T-helper 1 cell treated with Interleukin-12 subunit alpha and Interleukin-12 subunit beta and Interleukin-4 antibody, amounts not matched to agents 30 μg/mL and 1 μg/mL, for 36 hours (primary cell): ENCODE measurements around the gene COMMD10.

Source experiments
- H3K27ac Mint-ChIP-seq: one replicate; pipeline ENCODE4 v1.8.0; 2021; ENCODE audit warnings: mild to moderate bottlenecking, mixed read lengths
- H3K27me3 Mint-ChIP-seq: one replicate; pipeline ENCODE4 v1.8.0; 2021; ENCODE audit warnings: low read depth, mixed read lengths
- H3K36me3 Mint-ChIP-seq: one replicate; pipeline ENCODE4 v1.8.0; 2021; ENCODE audit warnings: low read depth, mixed read lengths
- H3K4me1 Mint-ChIP-seq: one replicate; pipeline ENCODE4 v1.8.0; 2021; ENCODE audit warnings: low read depth, mixed read lengths
- H3K4me3 Mint-ChIP-seq: one replicate; pipeline ENCODE4 v1.8.0; 2021; ENCODE audit warnings: mild to moderate bottlenecking, moderate library complexity, mixed read lengths
- H3K9me3 Mint-ChIP-seq: one replicate; pipeline ENCODE4 v1.8.0; 2021; ENCODE audit warnings: mixed read lengths

The COMMD10 gene

DNA sequence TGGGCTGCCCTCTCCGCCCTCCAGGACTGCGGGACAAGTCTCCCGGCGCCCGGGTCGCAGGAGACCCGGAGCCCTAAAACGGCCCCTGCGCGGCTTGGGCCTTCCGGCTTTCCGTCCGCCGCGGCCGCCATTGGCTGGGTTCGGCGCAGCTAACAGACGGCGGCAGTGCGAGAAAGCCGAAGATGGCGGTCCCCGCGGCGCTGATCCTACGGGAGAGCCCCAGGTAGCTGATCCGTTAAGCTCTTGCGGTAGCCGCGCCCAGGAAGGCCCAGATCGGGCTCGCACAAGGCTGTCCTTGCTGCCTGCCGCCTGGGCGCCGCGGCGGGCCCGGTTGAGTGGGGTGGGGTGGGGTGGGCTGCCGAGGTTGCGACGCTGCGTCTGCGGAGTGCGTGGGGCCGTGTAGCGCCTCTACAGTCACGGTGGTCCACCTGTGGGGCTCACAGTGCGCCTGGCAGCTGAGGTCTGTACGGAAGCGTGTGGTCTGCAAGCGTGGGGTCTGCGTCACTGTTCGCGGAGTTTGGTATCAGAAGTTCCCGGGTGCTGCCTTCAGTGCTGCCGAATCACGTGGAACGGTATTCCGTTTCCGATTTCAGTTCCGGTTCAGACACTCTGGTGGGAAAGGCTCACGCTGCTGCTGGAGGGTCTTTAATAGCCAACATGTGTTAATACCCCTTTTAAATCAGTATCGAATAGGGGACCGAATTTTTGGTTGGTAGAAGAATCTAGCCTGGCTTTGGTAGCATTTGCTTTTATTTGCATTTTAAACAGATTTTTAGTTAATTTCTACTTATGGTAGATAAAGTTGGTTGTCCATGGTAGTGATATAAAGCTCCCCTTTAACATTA lies at the start of gene COMMD10:
Gene COMMD10, plus strand, starts transcription at position 155 of the 845 bp plus-strand sequence.
- Mint-ChIP-seq H3K27ac (peak within 1 kb of the TSS; percentile 84), H3K4me1 (peaks cover 21% of the 10 kb centered on the region), H3K36me3 (peaks cover 22% of the 10 kb centered on the region), H3K4me3 (peak within 1 kb of the TSS; percentile 84), H3K9me3 (no peaks in the 10 kb centered on the region), H3K27me3 (peaks cover 6% of the 10 kb centered on the region)

DNA sequence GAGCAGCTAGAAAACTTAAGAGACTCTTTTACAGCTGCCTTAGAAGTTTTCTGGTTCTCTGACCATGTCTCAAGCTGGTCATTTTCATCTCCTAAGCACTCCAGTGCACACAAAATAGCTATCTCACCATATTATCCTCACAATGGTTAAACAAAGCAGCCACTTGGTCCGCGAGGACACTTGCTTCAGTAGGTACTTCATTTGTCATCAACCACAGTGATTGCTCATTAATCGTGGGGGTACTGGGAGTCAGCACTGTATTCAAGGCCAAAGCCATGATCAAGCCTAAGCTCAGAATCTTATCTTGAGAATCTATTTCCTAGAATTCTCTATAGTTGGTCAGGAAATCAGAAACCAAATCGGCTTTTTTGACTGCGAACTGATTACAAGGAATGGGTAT lies 49.7 kb upstream of the COMMD10 start:
- Mint-ChIP-seq H3K36me3 (no peaks in the 10 kb centered on the region), H3K4me3 (no peak overlapping the region), H3K27ac (no peak overlapping the region), H3K4me1 (no peaks in the 10 kb centered on the region), H3K9me3 (no peaks in the 10 kb centered on the region), H3K27me3 (peaks cover 21% of the 10 kb centered on the region)

DNA sequence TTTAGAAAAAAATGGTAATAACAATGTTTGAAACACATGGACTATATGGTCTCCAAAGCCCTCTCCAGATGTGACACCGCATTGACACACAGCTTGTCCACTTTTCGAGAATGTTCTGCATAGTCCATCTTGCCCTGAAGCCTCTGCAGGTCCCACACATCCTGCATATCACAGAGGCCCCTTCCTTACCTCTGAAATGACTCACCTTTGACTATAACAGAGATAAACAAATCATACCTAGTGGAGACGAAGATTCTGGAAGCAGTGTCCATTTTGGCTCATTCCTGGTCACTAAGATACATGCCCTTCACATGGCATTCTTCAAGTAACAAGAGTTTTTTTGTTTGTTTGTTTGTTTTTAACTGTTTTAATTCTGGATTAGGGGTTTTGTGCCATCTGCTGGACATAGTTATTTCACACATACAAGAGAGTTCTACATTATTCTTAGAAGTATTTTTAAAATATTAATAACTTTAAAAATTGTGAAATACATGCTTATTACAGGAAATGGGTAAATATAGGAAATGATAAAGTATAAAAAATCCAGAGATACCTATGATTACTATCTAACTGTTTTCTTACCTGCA lies 47.5 kb upstream of the COMMD10 start:
- no peaks in the 10 kb centered on the region for H3K4me1 Mint-ChIP-seq
- no peaks in the 10 kb centered on the region for H3K36me3 Mint-ChIP-seq
- peaks cover 25% of the 10 kb centered on the region for H3K27me3 Mint-ChIP-seq

DNA sequence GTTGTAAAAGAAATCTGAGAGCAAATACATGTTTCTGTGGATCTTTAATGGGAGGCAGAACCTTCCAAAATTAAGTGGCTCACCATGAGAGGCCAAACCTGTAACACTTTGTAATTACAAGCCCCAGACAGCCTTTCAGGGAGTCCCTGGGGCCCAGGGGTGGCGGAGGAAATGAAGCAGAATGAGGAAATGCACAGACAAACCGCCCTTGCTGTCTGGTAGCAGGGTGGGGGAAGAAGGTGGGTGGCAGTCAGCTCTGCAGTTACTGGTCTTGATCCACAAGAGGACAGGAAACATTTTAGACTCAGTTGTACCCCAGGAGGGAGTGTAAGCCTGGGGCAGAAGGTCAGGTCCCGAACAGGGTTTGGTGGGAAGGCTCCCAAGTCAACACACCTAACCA lies 46.0 kb upstream of the COMMD10 start:
- H3K9me3 Mint-ChIP-seq, result no peaks in the 10 kb centered on the region
- H3K4me1 Mint-ChIP-seq, result no peaks in the 10 kb centered on the region
- H3K4me3 Mint-ChIP-seq, result no peak overlapping the region
- no peaks in the 10 kb centered on the region for H3K36me3 Mint-ChIP-seq
- peaks cover 29% of the 10 kb centered on the region for H3K27me3 Mint-ChIP-seq
- no peak overlapping the region for H3K27ac Mint-ChIP-seq

More for the DNA sequence above, 47.5 kb upstream of the COMMD10 start:
- Mint-ChIP-seq H3K4me3 (no peak overlapping the region), H3K9me3 (no peaks in the 10 kb centered on the region), H3K27ac (no peak overlapping the region)

DNA sequence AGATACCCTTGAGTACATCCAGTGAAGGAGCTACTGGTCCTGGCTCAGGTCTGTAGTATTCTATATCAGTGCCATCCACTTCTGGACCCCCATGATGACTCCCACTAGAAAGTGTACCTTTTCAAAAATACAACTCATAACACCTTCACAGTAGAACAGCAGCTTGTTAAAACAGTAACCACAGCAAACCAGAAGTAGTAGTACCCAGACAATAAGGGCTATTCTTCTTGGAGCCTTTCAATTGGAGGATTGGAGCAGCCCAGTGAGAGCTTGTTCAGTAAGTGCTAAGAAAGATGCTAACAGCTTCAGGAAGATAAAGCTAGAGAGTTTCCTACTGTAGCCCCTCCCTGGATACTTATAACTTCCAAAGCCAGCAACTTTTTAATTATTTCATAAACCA lies 42.5 kb upstream of the COMMD10 start:
- H3K36me3 Mint-ChIP-seq, result no peaks in the 10 kb centered on the region
- H3K27me3 Mint-ChIP-seq, result peaks cover 25% of the 10 kb centered on the region
- no peaks in the 10 kb centered on the region for H3K4me1 Mint-ChIP-seq
- no peaks in the 10 kb centered on the region for H3K9me3 Mint-ChIP-seq
- H3K27ac Mint-ChIP-seq, result no peak overlapping the region
- no peak overlapping the region for H3K4me3 Mint-ChIP-seq

DNA sequence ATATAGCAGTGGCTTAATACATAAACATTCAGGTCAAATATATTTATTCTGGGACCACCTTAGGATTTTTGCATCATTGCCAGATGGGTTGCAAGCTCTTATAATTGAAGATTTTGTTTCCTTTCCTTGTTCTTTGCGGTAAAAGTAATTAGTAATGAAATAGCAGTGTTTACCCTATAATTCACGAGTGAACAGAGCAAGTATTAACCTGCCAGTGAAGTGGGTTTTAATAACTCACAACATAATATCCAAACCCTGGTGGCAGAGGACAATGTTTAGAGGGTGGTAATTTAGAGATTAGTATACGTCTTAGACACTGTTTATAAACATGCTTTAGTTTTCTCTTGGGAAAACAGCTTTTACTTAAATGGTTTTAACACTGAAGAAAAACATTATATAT lies 40.8 kb upstream of the COMMD10 start:
- Mint-ChIP-seq H3K4me3 (no peak overlapping the region), H3K36me3 (no peaks in the 10 kb centered on the region), H3K27ac (no peak overlapping the region), H3K4me1 (no peaks in the 10 kb centered on the region), H3K27me3 (peaks cover 24% of the 10 kb centered on the region), H3K9me3 (no peaks in the 10 kb centered on the region)

DNA sequence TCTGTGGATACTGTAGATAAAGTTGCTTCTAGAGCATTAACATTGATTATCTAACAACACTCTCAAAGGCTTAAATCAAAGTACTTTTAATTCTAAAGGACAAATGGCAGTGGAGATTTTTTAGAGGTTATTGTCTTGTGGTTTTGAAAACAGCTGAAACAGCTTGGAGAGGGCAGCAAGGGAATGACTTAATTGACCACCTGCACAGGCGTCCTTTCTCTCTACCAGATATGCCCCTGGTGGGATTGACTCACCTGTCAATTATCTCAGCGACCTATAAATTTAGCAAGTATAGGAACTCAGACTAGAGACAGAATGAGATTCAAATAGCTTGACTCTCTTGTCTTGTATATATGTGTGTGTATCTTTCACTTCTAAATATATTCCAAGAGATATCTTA lies 39.0 kb upstream of the COMMD10 start:
- Mint-ChIP-seq H3K4me3 (no peak overlapping the region), H3K36me3 (no peaks in the 10 kb centered on the region), H3K9me3 (no peaks in the 10 kb centered on the region), H3K4me1 (no peaks in the 10 kb centered on the region), H3K27me3 (peaks cover 24% of the 10 kb centered on the region), H3K27ac (no peak overlapping the region)

DNA sequence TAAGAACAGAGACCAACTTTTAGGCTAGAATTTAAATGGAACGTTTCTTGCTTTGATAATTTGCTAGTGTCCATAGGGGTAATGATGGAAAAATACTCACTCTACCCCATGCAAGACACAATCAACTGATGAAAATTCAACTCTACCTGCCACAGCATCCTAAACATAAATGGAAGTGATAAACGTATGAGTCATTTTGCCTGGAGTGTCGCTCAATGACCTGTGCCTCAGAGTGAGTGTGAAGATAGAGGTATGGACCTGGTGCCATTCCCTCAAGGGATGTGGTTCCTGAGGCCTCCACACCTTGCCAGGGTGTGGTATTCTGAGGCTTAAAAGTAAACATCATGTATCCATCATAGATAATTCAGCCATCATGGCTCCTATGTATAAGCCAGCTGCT lies 38.6 kb upstream of the COMMD10 start:
- Mint-ChIP-seq H3K4me1 (no peaks in the 10 kb centered on the region), H3K36me3 (no peaks in the 10 kb centered on the region), H3K9me3 (no peaks in the 10 kb centered on the region), H3K27ac (no peak overlapping the region), H3K4me3 (no peak overlapping the region), H3K27me3 (peaks cover 27% of the 10 kb centered on the region)

DNA sequence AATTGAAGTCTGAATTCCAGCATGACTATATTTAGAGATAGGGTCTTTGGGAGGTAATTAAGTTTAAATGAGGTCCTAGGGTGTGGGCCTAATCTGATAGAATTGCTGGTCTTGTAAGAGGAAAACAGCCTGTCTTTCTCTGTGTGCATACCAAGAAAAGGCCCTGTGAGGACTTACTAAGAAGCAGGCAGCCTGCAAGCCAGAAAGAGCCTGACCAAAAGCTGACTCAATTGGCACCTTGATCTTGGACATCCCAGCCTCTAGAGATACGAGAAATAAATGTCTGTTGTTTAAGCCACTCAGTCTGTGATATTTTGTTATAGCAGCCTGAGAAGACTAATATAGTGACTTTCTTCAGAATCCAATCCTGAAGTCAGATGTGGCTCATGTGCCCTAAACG lies 38.0 kb upstream of the COMMD10 start:
- Mint-ChIP-seq H3K9me3 (no peaks in the 10 kb centered on the region), H3K36me3 (no peaks in the 10 kb centered on the region), H3K27me3 (peaks cover 27% of the 10 kb centered on the region), H3K4me3 (no peak overlapping the region), H3K4me1 (no peaks in the 10 kb centered on the region), H3K27ac (no peak overlapping the region)

DNA sequence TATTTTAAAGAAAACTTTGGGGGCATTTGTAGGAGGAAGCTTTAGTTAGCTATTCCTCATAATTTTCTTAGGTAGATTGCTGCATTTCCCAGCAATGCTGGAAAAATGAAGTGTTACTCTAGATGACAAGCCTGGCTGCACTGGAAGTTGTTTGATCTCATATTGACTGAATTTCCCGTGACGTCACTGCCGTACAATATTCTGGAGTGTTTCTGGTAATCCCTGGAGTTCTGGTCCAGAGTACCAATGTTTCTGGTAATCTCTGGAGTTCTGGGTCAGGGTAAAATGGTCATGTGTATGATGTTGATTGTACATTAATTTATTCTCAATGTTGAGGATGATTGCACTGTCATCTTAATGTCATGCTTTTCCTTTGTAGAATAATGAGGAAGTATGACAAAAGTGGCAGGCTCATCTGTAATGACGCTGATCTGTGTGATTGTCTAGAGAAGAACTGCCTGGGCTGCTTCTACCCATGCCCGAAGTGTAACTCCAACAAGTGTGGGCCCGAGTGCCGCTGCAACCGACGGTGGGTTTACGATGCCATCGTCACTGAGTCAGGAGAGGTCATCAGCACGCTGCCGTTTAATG lies 26.4 kb upstream of the COMMD10 start:
- H3K9me3 Mint-ChIP-seq, result no peaks in the 10 kb centered on the region
- H3K27ac Mint-ChIP-seq, result no peak overlapping the region
- no peaks in the 10 kb centered on the region for H3K36me3 Mint-ChIP-seq
- H3K27me3 Mint-ChIP-seq, result peaks cover 14% of the 10 kb centered on the region
- H3K4me3 Mint-ChIP-seq, result no peak overlapping the region
- H3K4me1 Mint-ChIP-seq, result no peaks in the 10 kb centered on the region

DNA sequence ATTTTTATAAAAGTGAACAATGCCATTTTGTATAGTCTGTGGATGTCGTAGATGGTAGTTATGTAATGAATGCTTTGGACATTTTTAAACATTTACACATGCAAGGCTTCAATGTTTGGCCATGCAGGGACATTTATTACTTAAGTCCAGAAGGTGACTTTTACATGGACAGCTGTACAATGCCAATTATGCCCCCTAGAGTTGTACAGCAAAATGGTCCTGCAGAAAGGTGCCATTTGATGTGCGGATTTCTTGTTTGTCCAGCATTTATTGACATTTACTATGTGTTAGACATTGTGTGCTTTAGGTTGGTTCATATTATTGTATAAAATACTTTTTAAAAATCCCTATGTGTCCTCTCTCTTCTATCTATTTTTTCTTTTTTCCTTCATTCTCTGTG lies 22.5 kb upstream of the COMMD10 start:
- Mint-ChIP-seq H3K27ac (no peak overlapping the region), H3K36me3 (no peaks in the 10 kb centered on the region), H3K4me3 (no peak overlapping the region), H3K27me3 (peaks cover 36% of the 10 kb centered on the region), H3K9me3 (no peaks in the 10 kb centered on the region), H3K4me1 (no peaks in the 10 kb centered on the region)

DNA sequence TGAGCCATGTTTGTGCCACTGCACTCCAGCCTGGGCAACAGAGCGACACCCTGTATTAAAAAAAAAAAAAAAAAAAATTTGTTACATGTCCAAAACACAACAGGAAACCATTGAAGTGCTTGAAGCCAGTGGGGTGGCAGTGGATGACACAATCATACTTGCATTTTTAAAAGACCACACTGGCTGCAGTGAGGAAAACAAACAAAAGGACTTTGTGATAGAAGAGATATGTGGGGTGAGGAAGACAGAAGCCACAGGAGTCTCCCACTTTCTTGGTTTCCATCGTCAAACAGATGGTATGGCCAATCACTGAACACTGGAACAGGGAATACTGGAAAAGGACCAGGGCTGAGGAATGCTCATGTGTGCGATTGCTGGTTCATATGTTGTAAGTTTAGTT lies 20.9 kb upstream of the COMMD10 start:
- Mint-ChIP-seq H3K36me3 (no peaks in the 10 kb centered on the region), H3K4me3 (no peak overlapping the region), H3K4me1 (no peaks in the 10 kb centered on the region), H3K27me3 (peaks cover 28% of the 10 kb centered on the region), H3K9me3 (no peaks in the 10 kb centered on the region), H3K27ac (no peak overlapping the region)

DNA sequence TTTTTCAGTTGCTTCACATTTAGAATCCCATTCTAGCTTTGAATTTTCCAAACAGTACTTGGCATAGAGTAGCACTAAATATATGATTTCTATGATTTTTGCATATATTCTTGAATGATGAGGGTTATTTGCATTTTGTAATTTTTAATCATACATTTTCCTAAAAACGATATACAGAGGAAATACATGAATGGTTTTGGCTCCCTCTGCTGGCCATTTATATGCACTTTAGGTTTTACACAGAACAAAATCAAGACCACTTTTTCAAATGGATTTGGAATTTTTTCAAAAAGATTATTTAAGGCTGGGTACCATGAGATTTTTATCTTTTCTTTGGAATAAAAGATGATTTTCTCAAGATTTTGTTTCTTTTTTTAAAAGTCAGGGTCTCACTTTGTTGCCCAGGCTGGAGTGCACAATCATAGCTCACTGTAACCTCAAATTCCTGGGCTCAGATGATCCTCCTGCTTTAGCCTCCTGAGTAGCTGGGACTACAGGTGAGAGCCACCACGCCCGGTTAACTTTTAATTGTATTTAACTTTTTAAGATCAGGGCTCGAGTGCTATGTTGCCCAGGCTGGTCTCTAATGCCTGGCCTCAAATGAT lies 16.7 kb upstream of the COMMD10 start:
- Mint-ChIP-seq H3K27ac (no peak overlapping the region), H3K4me3 (no peak overlapping the region), H3K36me3 (no peaks in the 10 kb centered on the region), H3K27me3 (peaks cover 46% of the 10 kb centered on the region), H3K4me1 (no peaks in the 10 kb centered on the region), H3K9me3 (no peaks in the 10 kb centered on the region)

DNA sequence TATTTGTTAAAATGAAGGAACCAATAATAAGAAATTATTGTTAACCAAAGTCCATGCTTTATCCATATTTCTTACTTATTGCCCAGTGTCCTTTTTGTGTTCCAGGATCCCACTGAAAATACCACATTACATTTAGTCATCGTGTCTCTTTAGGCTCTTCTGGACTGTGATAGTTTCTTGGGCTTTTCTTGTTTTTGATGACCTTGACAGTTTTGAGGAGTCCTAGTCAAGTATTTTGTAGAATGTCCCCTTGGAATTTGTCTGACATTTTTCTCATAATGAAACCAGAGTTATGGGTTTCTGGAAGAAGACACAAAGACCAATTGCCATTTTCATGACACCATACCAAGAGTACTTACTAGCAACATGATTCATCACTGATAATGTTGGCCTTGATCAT lies 13.6 kb upstream of the COMMD10 start:
- Mint-ChIP-seq H3K9me3 (no peaks in the 10 kb centered on the region), H3K36me3 (no peaks in the 10 kb centered on the region), H3K4me1 (no peaks in the 10 kb centered on the region), H3K27me3 (peaks cover 36% of the 10 kb centered on the region), H3K4me3 (no peak overlapping the region), H3K27ac (no peak overlapping the region)
